Measurements from ENCODE around the gene FAM151A. TPM values are rescaled to one million over a fixed set of nuclear protein-coding genes. Genes with fewer than 3 reads are reported as not detected.

FAM151A gene
- polyA plus RNA-seq, 1 donor, result 32.2 TPM

DNA sequence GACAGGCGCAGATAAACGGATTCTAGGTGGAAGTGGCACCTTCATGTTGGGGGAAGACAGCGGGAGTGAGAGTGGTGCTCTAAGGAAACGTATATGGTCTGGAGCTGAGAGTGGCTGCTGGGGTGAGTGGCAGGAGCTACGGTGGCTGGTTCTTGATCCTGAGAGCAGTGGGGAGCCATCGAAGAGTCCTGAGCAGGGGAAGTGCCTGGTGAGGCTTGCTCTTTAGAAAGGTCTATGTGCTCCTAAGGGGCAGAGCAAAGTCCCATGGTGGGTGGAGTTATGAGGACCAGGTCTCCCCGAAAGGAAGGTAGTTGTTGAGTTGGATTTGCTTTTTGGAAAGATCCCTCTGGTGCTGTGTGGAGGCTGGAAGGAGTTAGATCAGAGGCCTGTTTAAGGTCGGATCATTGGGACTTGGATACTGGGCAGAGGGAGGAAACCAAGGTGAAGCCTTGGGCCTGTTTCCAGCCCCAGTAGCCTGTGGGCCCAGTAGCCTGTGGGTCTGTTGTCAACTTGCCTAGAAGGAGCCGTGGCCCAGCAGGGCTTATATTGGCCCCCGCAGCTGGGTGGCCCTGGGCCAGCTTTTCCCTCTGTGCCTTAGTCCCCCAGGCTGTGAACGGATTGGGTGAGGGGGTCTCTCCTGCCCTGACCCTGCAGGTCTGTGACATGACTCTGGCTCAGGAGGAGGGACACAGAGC, 42.3 kb downstream of the FAM151A start:
- no peak for DNase-seq

GRCh38 chr1:54579337-54579781, 44.0 kb downstream of the FAM151A start:
- DNase-seq, result no peak

DNA sequence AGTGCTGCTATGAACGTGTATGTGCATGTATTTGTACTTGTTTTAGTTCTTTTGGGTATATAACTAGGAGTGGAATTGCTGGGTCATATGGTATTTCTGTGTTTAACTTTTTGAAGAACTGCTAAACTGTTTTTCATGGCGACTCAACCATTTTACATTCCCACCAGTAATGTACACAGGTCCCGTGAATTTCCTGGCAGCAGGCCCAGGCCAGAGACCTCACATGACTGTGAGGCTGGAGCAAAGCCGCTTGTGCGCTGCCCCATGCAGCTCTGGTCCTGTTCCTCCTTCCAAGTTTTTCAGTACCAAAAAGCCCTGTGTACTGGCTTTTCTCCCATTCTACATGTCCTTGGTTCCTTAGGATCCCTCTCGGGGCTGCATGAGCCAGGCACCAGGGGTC, 45.7 kb downstream of the FAM151A start:
- no peak for DNase-seq

GRCh38 chr1:54575605-54576290, 47.6 kb downstream of the FAM151A start:
- DNase-seq, result no peak

GRCh38 chr1:54575161-54575560, 48.2 kb downstream of the FAM151A start:
- DNase-seq, result no peak

- DNase-seq, result no peak
Observed at GRCh38 chr1:54574158-54574778, 49.1 kb downstream of the FAM151A start.

DNA sequence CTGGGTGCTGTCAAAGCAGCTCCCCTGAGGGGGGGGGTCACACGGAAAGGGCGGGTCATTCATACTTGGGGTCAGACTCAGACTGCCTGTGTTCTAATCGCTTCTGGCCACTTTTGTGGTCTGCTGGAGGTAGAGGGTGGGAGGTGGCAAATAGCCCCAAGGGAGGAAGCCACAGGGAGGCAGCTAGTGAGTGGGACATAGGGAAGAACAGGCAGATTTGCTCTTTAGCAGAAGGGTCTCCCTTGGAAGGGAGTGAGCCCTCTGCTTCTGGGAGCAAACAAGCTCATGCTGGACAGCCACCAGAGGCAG, 50.8 kb downstream of the FAM151A start:
- no peak for DNase-seq

- no peak for DNase-seq
Observed at GRCh38 chr1:54571803-54572541, 51.4 kb downstream of the FAM151A start.

DNA sequence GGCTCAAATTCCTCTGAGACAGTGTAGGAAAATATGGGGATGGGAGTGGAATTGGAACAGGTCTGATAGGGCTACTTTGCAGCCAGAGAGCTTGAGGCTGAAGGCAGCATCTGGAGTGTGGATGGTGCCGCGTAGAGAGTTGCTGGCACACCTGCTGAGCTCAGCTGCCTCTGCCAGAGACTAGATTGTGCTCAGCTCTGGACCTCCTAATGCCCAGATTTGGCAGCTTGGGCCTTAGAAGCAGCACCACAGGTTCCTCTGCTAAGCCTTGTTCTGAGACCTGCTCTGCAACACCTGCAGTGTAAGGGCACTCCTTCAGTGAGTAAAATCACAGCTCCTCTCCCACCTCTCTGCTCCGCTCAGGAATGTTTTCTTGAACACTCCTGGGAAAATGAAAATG, 52.0 kb downstream of the FAM151A start:
- no peak for DNase-seq

DNA sequence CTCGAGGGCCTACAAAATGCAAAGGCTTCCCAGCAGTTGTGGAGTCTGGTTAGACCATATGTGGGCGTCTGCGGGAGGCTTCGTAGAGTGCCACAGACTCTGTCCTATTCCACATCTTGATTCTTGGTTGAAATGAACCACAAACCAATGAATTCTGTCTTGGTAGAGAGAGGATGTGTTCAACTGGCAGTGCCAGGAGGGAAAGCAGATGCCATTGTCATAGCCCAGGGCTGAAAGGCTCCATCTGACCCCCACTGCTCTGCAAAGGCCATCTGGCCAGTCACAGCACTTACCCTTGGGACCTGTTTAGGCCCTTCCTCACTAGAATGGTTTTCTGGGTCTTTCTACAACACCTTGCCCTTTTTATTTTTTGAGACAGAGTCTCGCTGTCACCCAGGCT, 53.2 kb downstream of the FAM151A start:
- no peak for DNase-seq

DNA sequence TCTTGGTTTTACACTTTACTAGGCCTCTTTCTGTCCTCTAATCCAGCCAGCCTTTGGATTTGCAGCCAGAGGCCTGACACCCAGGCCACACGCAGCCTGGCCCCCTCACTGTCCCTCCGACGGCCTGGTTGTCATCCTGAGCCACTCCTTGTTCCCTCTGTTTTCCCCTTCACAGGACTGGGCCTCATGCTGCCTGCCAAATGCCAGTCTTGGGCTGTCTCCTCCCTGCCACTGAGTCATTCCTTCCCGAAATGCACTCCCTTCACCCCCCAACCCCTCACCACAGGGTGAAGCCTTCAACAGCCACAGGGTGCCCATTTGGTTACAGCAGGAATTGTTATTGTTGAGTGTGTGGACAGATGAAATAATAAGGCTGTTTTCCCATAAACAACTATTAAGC, 54.0 kb downstream of the FAM151A start:
- no peak for DNase-seq

GRCh38 chr1:54567961-54568360, 55.4 kb downstream of the FAM151A start:
- no peak for DNase-seq

DNA sequence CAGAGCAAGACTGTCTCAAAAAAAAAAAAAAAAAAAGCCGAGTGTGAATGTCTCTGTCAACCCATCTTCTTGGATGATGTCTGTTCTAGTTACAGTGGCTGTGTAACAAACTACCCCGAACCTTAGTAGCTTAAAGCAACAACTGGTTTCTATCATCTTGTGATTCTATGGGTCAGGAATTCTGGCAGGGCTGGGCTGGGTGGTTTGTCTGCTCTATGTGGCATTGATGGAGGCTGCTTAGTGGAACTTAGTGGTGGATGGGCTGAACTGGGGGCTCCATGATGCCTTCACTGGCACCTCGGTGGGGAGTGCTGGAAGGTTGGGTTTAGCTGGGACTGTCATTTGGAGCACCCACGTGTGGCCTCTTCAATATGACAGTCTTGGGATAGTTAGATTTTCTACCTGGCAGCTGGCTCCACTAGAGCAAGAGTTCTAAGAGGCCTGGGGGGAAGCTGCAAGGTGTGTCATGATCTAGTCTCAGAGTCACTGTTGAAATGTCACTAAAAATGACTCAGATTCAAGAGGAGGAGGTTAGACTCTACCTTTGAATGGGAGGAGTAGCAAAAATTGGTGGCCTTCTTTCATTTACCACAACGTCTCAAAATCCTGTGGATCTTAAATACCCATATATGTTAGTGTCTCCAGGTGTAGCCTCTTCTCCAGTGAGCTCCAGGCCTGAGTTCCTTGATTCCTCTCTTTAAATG, 56.7 kb downstream of the FAM151A start:
- DNase-seq, result no peak

- no peak for DNase-seq
Observed at GRCh38 chr1:54565113-54565501, 58.2 kb downstream of the FAM151A start.

DNA sequence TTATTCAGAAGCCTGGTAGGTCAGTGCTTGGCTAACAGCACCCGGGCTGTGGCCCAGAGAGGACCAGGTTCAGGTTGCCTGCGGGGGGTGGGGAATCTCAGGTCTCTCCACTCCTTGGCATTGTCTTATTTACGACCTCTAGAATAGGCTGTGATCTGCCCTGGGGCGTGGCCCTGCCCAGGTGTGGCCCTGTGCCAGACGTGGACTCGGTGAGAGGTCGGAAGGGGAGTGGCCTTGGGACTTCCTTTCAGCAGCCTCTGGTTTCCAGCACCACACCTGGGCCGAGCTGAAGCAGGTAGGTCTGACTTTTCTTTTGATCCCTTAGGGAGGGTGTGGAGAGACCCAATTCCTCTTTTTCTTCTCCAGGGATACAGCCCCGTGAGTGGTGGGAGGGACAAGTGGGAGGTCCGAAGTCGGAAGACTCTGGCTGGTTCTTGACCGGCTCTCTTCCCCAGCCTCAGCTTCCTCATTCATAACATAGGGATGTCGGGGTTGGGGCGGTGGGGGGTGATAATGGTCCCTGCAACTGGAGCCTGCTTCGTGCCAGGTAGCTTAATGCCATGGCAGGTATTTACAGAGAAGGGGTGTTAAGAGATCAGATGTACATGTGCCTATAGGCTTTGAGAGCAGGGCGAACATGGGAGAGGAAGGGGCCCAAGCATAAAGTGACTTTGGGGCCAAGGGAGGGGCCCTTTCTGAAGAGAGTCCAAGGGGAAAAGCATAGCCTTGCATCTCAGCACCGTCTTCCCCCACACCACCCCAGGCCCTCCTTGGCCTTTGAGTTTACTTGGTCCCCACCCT, 58.8 kb downstream of the FAM151A start:
- no peak for DNase-seq

- no peak for DNase-seq
Observed at GRCh38 chr1:54559771-54560231, 63.5 kb downstream of the FAM151A start.

Other genes with a start within 250 kb of the FAM151A start
- gene SSBP3, start 217.1 kb downstream of the FAM151A start, polyA plus RNA-seq (ENCODE audit: insufficient read length), result 118 TPM
- gene ACOT11, start 75.3 kb downstream of the FAM151A start, polyA plus RNA-seq (ENCODE audit: insufficient read length), result 13.6 TPM
- 14.8 TPM for gene MROH7, start 18.3 kb upstream of the FAM151A start, polyA plus RNA-seq (ENCODE audit: insufficient read length)
- 37.4 TPM for gene TTC4, start 92.3 kb upstream of the FAM151A start, polyA plus RNA-seq (ENCODE audit: insufficient read length)
- 9.4 TPM for gene PARS2, start 141.0 kb upstream of the FAM151A start, polyA plus RNA-seq (ENCODE audit: insufficient read length)
- gene TTC22, start 177.8 kb upstream of the FAM151A start, polyA plus RNA-seq (ENCODE audit: insufficient read length), result 7.3 TPM

Measured in left kidney (tissue), 2 donors.